ENCODE results near the gene HEBP2. TPM values are rescaled to one million over a fixed set of nuclear protein-coding genes. Genes with fewer than 3 reads are reported as not detected.

The HEBP2 gene
- total and polyA plus RNA-seq, 2 of the 13 experiments (the other 11 are each of a cell fraction or from before 2014, with no cell fraction given) = 16.0 to 72.8 TPM

- peak; percentile 89 for TF ChIP-seq SP4 (CRISPR knock-in tag; IDR thresholded peaks at IDR 0.05)
- TF ChIP-seq FOXO4 (CRISPR knock-in tag; conservative IDR thresholded peaks at IDR 0.05) = no peak
- no peak for TF ChIP-seq PLRG1 (conservative IDR thresholded peaks at IDR 0.05)
- no peak for TF ChIP-seq CEBPB (IDR thresholded peaks at IDR 0.05; ENCODE audit: borderline replicate concordance, low read depth, low read length)
- TF ChIP-seq RNF219 (CRISPR knock-in tag; IDR thresholded peaks at IDR 0.05) = no peak
- TF ChIP-seq ZMAT3 (CRISPR knock-in tag; conservative IDR thresholded peaks at IDR 0.05) = peak; percentile 88
- TF ChIP-seq SIX1 (CRISPR knock-in tag; IDR thresholded peaks at IDR 0.05; ENCODE audit: borderline replicate concordance) = no peak; the same call in 1 of the 2 replicates
- no peak for TF ChIP-seq ZC3H4 (CRISPR knock-in tag; IDR thresholded peaks at IDR 0.05; ENCODE audit: borderline replicate concordance)
- no peak for TF ChIP-seq ZNF749 (CRISPR knock-in tag; IDR thresholded peaks at IDR 0.05; ENCODE audit: borderline replicate concordance)
- TF ChIP-seq ZNF878 (CRISPR knock-in tag; IDR thresholded peaks at IDR 0.05) = peak; percentile 82
- peak; percentile 25; the same call in 1 of the 2 replicates for TF ChIP-seq HNF4A (CRISPR knock-in tag; IDR thresholded peaks at IDR 0.05)
- TF ChIP-seq PHB2 (IDR thresholded peaks at IDR 0.05; ENCODE audit: partially characterized antibody) = no peak
- peak; percentile 93 for TF ChIP-seq GABPB1 (CRISPR knock-in tag; IDR thresholded peaks at IDR 0.05)
- peak; percentile 95 for TF ChIP-seq ZNF263 (CRISPR knock-in tag; IDR thresholded peaks at IDR 0.05)
- TF ChIP-seq ZNF251 (CRISPR knock-in tag; IDR thresholded peaks at IDR 0.05) = 0 out of 2 replicates have a peak, but pooled peaks have one; percentile 49
- TF ChIP-seq ZNF883 (CRISPR knock-in tag; IDR thresholded peaks at IDR 0.05; ENCODE audit: not compliant biosample characterization) = peak; percentile 72
- peak; percentile 94 for TF ChIP-seq HDAC2 (CRISPR knock-in tag; IDR thresholded peaks at IDR 0.05)
- no peak for TF ChIP-seq ATRX (CRISPR knock-in tag; IDR thresholded peaks at IDR 0.05; ENCODE audit: borderline replicate concordance)
- no peak; the same call in 1 of the 2 replicates for TF ChIP-seq STAT6 (CRISPR knock-in tag; IDR thresholded peaks at IDR 0.05; ENCODE audit: borderline replicate concordance)
- peak; percentile 76 for TF ChIP-seq ESRRA (CRISPR knock-in tag; IDR thresholded peaks at IDR 0.05; ENCODE audit: low read depth)
- no peak for TF ChIP-seq NFE2L2 (IDR thresholded peaks at IDR 0.05; ENCODE audit: low read length)
- TF ChIP-seq MYNN (CRISPR knock-in tag; IDR thresholded peaks at IDR 0.05; ENCODE audit: low read depth) = peak; percentile 72; the same call in 1 of the 2 replicates
- peak; percentile 34; the same call in 1 of the 2 replicates for TF ChIP-seq ZNF629 (CRISPR knock-in tag; conservative IDR thresholded peaks at IDR 0.05)
- no peak for TF ChIP-seq GTF2F1 (IDR thresholded peaks at IDR 0.05; ENCODE audit: low read length)
Measured at GRCh38 chr6:138403801-138404665, at the start of gene HEBP2 (continued).
